ENCODE data around the gene TXN.

- TF ChIP-seq CTCF (IDR thresholded peaks at IDR 0.05) (no peak), POLR2AphosphoS5 (IDR thresholded peaks at IDR 0.05) (no peak)
Measured at GRCh38 chr9:110290001-110290400, 33.7 kb upstream of the TXN start.

Data from stomach (tissue), 4 donors.